HG03432 (cell line): Measurements from ENCODE around the gene ANKS6.

Experiments used
- ATAC-seq: cut with Tn5 transposase; IDR thresholded peaks from one replicate; pipeline ENCODE4 v1.9.1; 2021; ENCODE audit warnings: mild to moderate bottlenecking, moderate library complexity; ENCODE audit not compliant: unreplicated experiment

The ANKS6 gene

DNA sequence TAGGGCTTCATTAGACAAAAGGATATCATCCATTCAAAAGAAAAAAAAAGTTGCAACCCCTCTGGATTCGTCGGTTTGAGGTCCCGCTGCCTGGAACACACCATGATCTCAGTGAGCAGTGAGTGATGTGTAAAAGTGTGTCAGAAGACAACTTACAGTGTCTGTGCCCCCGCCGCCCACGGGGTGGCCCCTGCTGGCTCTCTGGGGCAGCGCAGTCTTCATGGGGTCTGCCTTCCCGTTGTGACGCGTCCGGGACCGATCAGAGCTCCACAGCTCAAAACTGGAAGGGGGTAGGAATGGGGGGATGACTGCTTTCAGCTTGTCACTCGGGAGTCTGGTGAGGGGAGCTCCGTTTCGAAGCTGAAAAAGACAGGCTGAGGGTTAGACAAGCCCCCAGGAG, 22.6 kb downstream of the ANKS6 start:
- no peak for ATAC-seq

DNA sequence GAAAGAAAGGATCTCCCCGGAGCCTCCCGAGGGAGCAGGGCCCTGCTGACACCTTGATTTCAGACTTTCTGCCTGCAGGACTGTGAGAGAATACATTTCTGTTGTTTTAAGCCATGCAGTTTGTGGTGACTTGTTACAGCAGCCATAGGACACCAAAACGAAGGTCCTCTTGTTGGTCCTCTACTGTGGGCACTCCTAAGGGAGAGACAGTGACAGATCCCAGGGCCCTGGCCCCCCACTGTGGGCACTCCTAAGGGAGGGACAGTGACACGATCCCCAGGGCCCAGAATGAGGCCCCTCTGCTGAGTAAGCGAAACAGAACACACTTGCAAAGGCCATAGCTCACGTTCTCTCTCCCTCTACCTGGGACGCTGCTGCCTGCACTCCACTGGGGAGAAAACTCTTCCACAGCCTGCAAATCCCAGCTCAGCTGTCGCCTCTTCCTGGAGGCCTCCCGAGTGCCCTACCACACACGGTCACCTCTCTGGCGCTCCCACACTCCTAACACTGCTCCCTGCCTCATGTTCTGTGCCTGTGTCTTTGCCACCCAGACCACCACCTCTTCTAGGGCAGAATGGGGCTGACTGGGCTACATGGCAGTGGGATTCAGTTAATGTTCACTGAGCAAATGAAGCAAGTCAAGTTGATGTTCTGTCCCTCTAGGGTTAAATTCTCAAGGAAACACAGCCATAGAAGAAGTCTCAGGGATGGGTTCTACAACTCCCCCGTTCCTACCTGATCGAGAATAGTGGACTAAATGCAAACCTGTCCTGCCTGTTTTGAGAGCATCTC, 23.8 kb downstream of the ANKS6 start:
- ATAC-seq, result no peak

GRCh38 chr9:98771209-98771874, 25.0 kb downstream of the ANKS6 start:
- no peak for ATAC-seq

DNA sequence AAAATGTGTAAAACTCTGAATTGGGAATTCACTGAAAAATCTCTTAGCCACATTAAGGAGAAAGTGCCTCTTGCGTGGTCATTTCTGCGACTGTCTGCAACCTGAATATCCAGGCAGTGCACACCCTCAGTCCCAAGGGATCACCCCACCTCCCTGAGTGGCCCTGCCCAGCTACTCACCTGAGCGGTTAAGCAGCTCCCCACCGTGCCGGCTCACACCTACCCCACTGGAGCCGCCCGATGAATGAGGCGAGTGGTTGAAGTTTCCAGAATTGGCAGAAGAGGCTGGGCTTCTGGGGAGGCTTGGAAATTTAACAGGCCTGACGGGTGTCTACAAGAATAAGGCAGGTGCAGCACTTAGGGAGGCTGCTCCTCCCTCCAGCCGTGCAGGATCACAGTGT, 25.6 kb downstream of the ANKS6 start:
- no peak for ATAC-seq

- no peak for ATAC-seq
These were observed 28.0 kb downstream of the ANKS6 start for GRCh38 chr9:98768344-98768743.

GRCh38 chr9:98767915-98768314, 28.4 kb downstream of the ANKS6 start:
- ATAC-seq, result no peak

DNA sequence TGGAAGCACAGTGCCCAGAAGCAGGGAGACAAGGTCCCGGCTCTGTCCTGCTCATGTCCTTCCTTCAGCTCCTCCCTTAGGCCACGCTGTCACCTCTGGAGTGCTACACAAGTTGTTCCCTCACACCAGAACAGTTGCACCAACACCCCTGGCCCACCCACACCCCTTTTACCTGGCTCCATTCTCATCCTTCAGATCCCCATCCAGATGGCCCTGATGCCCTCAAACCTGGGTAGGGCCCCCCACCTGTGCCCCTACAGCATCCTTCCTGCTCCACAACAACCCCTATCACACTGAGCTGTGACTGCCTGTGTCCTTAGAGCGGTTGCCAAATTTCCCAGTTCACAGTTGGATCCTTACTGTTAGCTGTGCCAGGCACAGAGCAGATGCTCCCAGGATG, 29.2 kb downstream of the ANKS6 start:
- ATAC-seq, result no peak

DNA sequence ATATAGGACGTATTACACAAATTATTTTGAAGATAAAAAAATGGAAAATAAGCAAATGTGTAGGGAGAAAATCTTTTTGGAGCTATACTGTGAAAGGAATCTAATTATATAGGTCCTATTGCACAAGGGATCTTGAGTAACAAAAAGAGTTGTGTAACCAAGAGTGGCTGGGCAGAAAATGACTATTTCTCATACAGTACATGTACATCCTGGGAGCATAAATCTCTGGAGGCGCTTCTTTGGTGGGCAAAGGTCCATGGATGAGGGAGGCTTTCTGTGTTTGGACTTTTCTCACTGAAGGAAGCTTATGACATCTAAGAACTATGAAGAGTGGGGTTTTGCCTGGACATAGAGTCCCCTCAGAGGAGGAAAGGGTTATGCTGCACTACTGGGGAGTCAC, 29.8 kb downstream of the ANKS6 start:
- no peak for ATAC-seq

DNA sequence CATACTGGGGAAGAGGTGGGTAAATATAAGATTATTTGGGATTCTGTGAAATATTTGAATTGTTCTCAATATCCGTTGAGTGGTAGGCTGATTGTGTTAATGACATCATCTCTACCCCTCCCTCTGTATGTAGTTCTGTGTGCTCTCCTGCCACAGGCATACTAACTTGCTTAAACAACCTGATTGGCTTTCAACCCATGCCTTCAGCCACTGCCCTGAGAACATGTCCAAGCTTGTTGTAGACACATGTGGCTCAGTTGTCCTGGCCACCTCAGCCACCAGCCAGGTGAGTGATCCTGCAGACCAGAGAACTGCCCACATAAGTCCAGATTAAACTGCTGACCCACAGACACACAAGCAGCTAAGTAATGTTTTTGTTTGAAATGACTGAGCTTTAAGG, 31.1 kb downstream of the ANKS6 start:
- no peak for ATAC-seq

DNA sequence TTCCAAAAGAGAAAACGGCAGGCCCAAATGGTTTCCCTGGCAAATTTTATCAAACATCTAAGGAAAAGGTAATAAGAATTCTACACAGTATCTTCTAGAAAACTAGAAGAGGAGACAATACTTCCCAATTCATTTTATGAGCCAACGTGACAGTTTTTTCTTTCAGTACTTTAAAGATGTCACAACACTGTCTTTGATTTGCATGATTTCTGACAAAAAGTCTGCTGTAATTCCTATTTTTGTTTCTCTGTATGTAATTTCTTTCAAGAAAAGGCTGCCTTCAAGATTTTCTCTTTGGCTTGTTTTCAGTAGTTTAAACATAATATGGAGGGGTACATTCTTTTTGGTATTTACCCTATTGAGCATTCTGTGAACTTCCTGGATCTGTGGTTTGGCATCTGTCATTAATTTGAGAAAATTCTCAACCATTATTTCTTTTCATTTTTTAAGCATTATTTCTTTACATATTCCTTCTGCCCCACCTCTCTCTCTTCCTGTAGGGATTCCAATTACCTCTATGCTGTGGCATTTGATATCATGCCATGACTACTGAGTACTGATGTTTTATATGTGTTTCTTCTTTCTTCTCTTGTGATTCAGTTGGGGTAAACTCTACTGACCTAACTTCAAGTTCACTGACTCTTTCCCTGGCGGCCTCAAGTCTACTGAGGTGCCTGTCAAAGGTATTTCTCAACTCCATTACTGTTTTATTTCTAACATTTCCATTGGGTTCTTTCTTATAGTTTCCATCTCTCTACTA, 32.2 kb downstream of the ANKS6 start:
- no peak for ATAC-seq

DNA sequence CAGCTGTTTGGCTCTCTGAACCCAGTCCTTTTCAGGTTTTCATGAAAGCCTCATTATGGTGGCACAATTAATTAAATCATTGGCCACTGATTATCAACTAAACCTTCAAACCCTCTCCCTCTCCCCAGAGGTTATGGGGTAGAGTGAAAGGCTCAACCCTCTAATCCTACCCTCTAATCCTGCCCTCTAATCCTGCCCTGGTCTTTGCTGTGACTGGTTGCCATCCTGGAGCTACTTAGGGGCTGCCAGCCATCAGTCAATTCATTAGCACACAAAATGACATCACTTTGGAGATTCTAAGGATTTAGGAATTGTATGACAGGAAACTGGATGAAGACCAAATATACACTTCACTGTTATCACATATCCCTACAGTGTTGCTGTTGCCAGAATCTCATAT, 36.1 kb downstream of the ANKS6 start:
- no peak for ATAC-seq

- ATAC-seq, result no peak
These were observed 41.2 kb downstream of the ANKS6 start for GRCh38 chr9:98755006-98755618.

- ATAC-seq, result no peak
These were observed 45.1 kb downstream of the ANKS6 start for GRCh38 chr9:98751210-98751609.

GRCh38 chr9:98750364-98751060, 45.8 kb downstream of the ANKS6 start:
- ATAC-seq, result no peak

GRCh38 chr9:98747476-98747875, 48.9 kb downstream of the ANKS6 start:
- ATAC-seq, result no peak

- ATAC-seq, result no peak
These were observed 50.9 kb downstream of the ANKS6 start for GRCh38 chr9:98745470-98745869.

GRCh38 chr9:98743818-98744611, 52.3 kb downstream of the ANKS6 start:
- ATAC-seq, result no peak

DNA sequence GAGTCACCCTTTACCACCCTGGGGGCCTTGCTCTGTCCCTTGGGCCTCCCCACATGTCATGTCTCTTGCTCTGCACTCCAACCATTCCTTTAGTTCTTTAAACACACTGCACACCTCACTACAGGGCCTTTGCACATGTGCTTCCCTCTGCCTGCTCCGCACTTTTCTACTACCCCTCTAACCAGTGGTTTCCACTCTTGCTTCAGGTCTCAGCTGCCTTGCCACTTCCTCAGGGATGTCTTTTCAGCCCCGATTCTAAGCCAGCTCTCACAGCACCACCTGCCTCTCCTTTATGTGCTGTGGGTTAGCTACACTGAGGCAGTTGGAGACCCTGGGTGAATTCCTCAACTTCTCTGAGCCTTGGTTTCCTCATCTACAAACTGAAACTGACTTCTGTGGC, 53.0 kb downstream of the ANKS6 start:
- no peak for ATAC-seq

DNA sequence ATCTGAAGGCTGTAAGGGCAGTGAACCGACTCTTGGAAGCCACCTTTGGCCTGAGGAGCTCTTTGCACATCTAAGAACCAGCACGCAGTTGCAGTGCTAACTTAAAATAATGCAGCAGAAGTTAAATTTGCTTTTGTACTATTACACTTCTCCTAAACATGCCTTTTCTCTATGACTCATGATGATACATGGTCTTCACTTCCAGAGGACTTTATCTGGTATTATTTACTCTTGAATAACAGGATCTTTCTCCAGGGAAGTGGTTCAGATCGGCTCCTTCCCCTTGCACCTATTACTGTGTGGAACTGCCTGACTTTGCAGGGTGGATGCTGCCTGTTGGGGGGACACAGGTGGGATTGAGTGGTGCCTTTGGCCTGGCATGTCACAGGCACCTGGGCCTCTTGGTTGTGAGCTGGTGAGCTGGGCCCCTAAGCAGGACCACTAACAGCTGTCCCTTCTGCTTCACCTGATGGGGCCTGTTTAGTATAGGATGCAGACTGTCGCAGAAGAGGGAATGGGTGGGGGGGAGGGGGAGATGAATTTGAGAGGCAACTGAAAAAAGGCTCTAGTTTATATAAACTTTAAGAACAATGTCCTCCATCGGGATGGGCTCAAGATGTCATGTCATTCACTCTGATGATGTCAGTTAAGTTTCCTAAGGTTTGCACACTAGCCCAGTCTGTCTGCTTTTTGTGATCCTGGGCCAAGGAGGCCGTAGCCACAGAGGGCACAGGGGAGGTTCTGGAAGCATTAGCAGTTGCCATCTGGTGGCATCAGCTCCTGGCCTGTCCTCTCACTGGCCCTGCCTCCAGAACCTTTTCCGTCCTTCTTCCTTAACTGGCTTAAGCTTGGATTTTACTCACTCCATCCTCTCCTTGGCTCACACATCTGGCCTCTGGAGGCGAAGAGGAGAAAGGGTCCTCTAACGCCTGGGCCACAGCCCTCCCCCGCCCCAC, 53.8 kb downstream of the ANKS6 start:
- ATAC-seq, result no peak
